GM21515 (cell line): ENCODE results near the gene NNT.
"Not testable (repeated sequence)": the region's sequence is repeated elsewhere in the genome, so short reads cannot be mapped to it uniquely, and the experiment has no call there.

Experiments used
- ATAC-seq: cut with Tn5 transposase; IDR thresholded peaks from one replicate; pipeline ENCODE4 v1.9.1; 2021; ENCODE audit not compliant: unreplicated experiment

Gene NNT

GRCh38 chr5:43702293-43702692 is 99.3 kb downstream of the NNT start:
- ATAC-seq = no peak

- ATAC-seq = no peak
These were observed 99.8 kb downstream of the NNT start for GRCh38 chr5:43702815-43703214.

DNA sequence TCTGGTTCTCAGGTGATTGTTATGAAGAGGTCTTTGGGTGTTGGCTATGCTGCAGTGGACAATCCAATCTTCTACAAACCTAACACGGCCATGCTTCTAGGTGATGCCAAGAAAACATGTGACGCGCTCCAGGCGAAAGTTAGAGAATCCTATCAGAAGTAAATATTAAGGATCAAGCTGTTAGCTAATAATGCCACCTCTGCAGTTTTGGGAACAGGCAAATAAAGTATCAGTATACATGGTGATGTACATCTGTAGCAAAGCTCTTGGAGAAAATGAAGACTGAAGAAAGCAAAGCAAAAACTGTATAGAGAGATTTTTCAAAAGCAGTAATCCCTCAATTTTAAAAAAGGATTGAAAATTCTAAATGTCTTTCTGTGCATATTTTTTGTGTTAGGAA is 101.3 kb downstream of the NNT start:
- no peak for ATAC-seq

- not testable (repeated sequence) for ATAC-seq
These were observed 103.6 kb downstream of the NNT start for GRCh38 chr5:43706576-43706975.

DNA sequence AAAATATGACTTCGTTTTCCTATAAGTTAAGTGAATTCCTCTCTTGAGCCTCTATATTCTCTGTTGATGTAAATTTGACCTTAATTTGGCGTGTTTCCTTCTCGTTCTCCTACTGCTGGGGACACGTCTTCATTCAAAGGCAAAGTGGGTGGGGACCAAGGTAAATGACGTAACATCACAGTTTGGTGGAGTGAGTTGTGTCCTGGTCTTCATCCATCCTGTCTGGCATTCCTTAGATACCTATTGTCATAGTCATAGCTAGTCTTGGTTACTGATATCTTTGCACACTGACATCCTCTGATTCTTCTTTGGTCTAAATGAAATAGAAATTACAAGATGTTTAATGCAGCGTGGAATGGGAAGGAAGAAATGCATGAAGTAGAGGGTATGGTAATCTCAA is 108.5 kb downstream of the NNT start:
- ATAC-seq = no peak

DNA sequence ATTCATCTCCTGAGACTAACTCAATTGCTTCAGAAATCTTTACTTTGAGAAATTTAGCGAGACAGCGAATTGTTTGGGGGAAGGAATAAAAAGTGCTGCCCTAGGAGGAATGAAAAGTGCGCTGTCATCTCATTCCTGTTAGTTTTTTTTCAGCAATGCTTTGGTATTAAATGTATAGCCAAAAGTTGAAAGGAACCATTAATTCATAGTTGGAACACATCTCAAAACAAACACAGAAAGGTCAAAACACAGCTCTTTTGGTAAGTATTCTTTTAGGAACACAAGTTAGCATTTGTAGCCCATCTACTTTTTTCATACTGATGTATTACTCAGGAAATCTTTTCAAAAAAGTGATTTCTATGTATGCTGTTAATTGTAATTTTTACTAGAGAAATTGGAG is 109.1 kb downstream of the NNT start:
- ATAC-seq = no peak

DNA sequence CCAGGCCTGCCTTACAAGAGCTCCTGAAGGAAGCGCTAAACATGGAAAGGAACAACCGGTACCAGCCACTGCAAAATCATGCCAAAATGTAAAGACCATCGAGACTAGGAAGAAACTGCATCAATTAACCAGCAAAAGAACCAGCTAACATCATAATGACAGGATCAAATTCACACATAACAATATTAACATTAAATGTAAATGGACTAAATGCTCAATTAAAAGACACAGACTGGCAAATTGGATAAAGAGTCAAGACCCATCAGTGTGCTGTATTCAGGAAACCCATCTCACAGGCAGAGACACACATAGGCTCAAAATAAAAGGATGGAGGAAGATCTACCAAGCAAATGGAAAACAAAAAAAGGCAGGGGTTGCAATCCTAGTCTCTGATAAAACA is 116.8 kb downstream of the NNT start:
- not testable (repeated sequence) for ATAC-seq

DNA sequence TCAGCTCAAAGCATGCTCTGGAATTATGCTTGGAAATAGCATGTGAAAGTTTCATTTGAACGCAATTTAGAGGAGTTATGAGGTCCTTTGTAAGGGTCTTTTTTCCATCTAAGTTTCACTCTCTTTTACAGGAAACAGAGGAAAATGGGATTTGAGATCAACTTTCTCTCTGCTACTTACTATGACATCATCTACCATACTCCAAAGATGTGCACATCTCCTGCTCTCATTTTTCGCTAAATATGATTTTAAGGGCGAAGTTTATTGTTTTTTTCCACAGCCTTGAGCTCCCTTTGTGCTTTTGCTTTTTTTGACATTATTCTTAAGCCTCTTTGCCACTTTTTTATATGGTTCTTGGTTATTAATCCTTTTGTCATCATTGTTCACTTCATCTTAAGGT is 125.6 kb downstream of the NNT start:
- ATAC-seq = no peak

DNA sequence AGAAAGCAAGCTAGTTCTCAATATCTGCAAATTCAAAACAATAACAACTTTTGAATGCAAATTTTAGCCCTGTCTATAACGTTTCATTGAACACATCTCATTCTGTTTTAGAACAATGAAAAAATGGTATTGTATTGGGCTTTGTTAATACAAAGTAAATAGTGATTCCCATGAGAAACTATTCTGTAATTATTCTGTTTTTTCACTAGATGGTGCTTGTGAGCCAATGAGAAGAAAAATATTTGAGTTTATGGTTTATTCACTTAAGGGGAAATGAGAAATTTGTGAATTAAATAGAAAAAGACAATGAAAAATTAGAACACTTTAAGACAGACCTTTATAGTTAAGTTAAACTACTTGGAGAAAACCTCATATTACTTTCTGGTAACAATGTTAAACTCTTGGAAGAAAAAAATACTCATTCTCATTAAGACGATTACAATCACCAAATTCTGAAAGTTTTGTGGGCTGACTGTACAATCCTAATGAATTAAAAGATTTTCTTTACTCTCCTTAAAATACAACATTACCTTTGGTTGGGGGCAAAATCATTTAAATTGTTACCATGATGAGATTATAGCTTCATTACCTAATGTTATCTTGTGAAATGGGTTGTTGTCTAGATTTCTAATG is 127.0 kb downstream of the NNT start:
- no peak for ATAC-seq

DNA sequence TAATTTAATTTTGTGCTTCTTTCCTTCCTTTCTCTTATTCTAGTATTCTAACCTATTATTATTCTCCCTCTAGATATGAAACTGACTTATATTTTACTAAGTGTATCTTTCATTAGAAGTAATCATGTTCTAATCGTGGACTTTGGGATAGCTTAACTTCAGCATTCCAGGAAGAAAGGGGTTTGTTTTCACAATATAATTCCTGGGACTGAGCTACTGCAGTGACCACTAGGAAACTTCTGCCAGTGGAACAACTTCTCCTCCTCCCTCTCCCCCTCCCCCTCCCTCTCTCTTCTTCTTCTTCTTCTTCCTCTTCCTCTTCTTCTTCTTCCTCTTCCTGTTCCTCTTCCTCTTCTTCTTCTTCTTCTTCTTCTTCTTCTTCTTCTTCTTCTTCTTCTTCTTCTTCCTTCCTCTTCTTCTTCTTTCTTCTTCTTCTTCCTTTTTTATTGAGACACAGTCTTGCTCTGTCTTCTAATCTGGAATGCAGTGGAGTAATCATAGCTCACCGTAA is 127.9 kb downstream of the NNT start:
- ATAC-seq = no peak

DNA sequence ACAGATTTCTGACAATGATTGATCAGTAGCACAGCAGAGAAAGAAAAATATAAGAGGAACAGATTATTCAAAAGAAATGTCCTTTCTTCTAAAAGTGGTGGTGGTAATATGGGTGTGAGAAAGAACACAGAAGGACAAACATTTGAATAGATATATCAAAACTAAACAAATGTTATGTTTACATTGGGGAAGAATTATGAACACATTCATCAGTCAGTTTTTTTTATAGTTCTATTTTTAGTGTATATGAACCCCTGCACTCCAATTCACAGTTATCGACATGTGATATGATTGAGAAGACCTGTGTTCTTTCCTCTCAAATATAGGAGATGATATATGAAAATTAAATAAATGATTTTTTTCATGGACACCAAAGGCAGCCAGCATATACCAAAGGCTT is 128.6 kb downstream of the NNT start:
- no peak for ATAC-seq

DNA sequence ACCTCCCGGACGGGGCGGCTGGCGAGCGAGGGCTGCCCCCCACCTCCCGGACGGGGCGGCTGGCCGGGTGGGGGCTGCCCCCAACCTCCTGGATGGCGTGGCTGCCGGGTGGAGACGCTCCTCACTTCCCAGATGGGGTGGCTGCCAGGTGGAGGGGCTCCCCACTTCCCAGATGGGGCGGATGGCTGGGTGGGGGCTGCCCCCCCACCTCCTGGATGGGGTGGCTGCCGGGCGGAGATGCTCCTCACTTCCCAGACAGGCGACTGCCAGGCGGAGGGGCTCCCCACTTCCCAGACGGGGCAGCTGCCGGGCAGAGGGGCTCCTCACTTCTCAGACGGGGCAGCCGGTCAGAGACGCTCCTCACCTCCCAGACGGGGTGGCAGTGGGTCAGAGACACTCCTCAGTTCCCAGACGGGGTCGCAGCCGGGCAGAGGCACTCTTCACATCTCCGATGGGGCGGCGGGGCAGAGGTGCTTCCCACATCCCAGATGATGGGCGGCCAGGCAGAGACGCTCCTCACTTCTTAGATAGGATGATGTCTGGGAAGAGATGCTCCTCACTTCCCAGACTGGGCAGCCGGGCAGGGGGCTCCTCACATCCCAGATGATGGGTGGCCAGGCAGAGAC is 143.1 kb downstream of the NNT start:
- not testable (repeated sequence) for ATAC-seq

DNA sequence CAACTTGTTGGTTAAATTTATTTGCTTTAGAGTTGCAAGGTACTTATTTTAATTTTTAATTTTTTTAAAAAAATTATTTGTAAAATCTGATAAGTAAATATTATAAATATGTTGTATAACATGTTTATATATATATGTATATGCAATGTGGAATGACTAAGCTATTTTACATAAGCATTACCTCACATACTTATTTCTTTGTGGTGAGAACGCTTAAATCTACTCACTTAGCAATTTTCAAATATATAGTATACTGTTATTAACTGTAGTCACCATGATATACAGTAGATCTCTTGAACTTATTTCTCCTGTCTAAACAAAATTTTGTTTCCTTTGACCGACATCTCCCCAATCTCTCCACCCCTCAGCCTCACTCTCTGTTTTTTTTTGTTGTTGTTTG is 147.8 kb downstream of the NNT start:
- no peak for ATAC-seq

- no peak for ATAC-seq
These were observed 150.1 kb downstream of the NNT start for GRCh38 chr5:43753069-43753468.
